ENCODE measurements around the gene DNHD1.

The DNHD1 gene

DNA sequence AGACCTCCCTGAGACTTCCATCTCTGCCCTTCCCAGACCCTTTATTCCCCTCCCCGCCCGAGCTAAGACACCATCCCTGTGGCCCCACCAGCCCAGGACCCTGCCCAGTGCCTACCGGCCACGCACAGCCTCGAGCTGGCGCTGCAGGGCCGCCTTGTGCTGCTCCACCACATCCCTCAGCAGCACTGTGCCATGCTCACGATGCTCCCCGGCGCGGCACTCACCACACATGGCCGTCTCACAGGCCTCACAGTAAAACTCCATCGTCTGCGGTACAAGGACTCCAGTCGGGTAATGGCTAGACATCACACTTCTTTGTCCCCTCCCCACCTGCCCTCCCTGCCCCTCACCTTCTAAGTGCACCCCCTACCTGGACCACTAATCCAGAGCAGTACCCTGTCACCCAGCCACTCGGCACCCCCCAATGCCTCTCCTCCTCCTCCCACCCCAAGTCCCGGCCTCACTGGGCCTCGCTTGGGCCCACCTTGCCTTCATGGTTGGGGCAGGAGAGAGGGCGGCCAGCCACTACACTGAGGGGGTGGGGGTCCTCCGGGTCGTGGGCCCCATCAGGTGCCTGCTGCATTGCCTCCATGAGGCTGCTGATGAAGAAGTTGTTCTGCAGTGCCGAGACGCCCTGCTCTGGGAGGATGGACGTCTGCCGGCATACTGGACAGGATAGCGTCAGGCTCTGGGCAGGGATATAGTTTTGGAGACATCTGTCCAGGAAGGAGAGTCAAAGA is 39.3 kb upstream of the DNHD1 start:
- TF ChIP-seq CTCF (IDR thresholded peaks at IDR 0.05; ENCODE audit: control insufficient read depth, insufficient read depth, low read depth, low read length, missing control alignments): no peak
- no peak overlapping the region for H3K4me3 ChIP-seq (ENCODE audit: control insufficient read depth, low read depth, low read length)
- DNase-seq (ENCODE audit: low read depth): no peak

DNA sequence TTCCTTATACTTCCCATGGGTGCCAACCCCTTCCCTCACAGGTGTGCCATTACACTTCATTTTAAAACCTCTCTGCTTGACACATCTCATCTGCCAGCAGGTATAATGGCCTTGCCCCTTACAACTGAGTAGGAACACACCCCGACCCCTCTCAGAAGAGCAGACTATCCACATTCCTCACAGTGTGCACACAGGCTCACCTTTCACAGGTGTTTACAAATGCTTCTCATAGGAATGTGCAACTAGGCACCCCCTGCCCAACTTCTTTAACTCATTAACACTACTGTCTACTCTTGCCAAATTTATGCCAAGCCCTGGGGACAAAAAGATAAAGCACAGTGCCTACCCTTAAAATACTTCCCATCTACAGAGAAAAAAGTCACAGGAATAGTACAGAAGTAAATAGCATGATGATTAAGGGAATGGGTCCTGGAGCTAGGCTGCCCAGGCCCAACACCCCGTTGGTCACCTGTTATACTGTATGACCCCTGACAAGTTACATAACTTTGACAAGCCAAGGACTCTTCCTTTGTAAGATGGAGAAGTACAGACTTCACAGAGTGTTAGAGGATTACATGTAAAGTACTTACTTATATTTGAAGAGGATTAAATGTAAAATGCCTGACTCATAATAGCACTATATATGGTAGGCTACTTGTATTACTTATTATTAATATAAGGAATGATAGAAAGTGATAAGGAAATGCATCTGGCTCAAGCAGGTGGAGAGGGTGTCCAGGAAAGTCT is 38.6 kb upstream of the DNHD1 start:
- H3K4me3 ChIP-seq (ENCODE audit: control insufficient read depth, low read depth, low read length): no peak overlapping the region
- no peak for DNase-seq (ENCODE audit: low read depth)
- TF ChIP-seq CTCF (IDR thresholded peaks at IDR 0.05; ENCODE audit: control insufficient read depth, insufficient read depth, low read depth, low read length, missing control alignments): no peak

GRCh38 chr11:6459099-6459450 is 38.0 kb upstream of the DNHD1 start:
- no peak for DNase-seq (ENCODE audit: low read depth)
- no peak overlapping the region for H3K4me3 ChIP-seq (ENCODE audit: control insufficient read depth, low read depth, low read length)
- no peak for TF ChIP-seq CTCF (IDR thresholded peaks at IDR 0.05; ENCODE audit: control insufficient read depth, insufficient read depth, low read depth, low read length, missing control alignments)

GRCh38 chr11:6468712-6469495 is 28.2 kb upstream of the DNHD1 start:
- TF ChIP-seq CTCF (IDR thresholded peaks at IDR 0.05; ENCODE audit: control insufficient read depth, insufficient read depth, low read depth, low read length, missing control alignments): no peak
- no peak for DNase-seq (ENCODE audit: low read depth)
- no peak overlapping the region for H3K4me3 ChIP-seq (ENCODE audit: control insufficient read depth, low read depth, low read length)

GRCh38 chr11:6469599-6469998 is 27.5 kb upstream of the DNHD1 start:
- no peak overlapping the region for H3K4me3 ChIP-seq (ENCODE audit: control insufficient read depth, low read depth, low read length)
- TF ChIP-seq CTCF (IDR thresholded peaks at IDR 0.05; ENCODE audit: control insufficient read depth, insufficient read depth, low read depth, low read length, missing control alignments): no peak
- no peak for DNase-seq (ENCODE audit: low read depth)

DNA sequence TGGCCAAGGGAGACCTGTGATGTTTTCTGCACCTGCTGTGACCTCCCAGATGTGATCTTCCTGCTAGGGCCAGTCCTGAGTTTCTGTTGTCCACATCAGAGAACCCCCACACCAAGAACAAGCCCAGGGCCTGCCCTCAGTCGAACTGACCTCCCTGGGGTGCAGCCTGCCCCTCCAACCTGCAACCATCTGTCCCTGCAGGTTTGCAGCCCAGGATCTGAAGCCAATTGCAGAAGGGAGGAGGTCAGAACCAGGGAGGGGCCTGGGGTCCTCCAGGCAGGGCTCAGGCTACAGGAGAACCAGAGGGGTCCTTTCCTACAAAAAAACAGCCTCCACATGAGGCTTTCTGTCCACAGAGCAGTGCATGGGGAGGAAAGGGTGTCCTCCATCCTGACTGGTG is 24.1 kb upstream of the DNHD1 start:
- no peak for DNase-seq (ENCODE audit: low read depth)
- no peak for TF ChIP-seq CTCF (IDR thresholded peaks at IDR 0.05; ENCODE audit: control insufficient read depth, insufficient read depth, low read depth, low read length, missing control alignments)
- H3K4me3 ChIP-seq (ENCODE audit: control insufficient read depth, low read depth, low read length): peak overlapping the region; percentile 82

Data from AG09309 (cell line).